ENCODE data around the gene FRMD4A.

FRMD4A gene

DNA sequence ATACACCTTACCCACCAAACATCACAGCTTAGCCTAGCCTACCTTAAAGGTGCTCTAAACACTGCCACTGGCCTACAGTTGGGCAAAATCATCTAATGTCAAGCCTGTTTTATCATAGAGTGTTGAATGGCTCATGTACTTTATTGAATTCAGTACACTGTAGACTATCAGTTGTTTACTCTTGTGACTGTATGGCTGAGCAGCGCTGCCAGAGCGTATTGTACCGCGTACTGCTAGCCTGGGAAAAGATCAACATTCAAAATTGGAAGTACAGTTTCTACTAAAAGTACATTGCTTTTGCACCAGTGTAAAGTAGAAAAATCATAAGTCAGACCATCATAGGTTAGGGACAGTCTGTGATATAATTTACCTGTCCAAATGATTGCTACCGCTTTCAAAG lies 517.2 kb downstream of the FRMD4A start:
- DNase-seq, result no peak
- Histone ChIP-seq H3K36me3 (ENCODE audit: insufficient read depth, low read length) (no peaks in the 10 kb centered on the region), H3K79me2 (ENCODE audit: insufficient read depth, low read length) (no peaks in the 10 kb centered on the region), H4K20me1 (ENCODE audit: insufficient read depth, low read length) (no peaks in the 10 kb centered on the region), H3K9me3 (ENCODE audit: insufficient read depth, low read length, severe bottlenecking) (no peaks in the 10 kb centered on the region), H3K4me1 (ENCODE audit: insufficient read depth, low read length) (no peaks in the 10 kb centered on the region), H3K27me3 (ENCODE audit: insufficient read depth, low read length, poor library complexity) (peaks cover 6% of the 10 kb centered on the region), H3K4me2 (ENCODE audit: insufficient read depth, low read length) (no peak overlapping the region), H3K4me3 (ENCODE audit: low read depth in 1 of 2, low read length in 2 of 2) (no peak overlapping the region), H3K9ac (ENCODE audit: low read depth, low read length) (no peak overlapping the region), H2AFZ (ENCODE audit: low read depth, low read length) (no peak overlapping the region), H3K27ac (ENCODE audit: low read length) (no peak overlapping the region)
- no peak for ATAC-seq (ENCODE audit: insufficient read depth, low read depth)
- TF ChIP-seq, protein P1, sequence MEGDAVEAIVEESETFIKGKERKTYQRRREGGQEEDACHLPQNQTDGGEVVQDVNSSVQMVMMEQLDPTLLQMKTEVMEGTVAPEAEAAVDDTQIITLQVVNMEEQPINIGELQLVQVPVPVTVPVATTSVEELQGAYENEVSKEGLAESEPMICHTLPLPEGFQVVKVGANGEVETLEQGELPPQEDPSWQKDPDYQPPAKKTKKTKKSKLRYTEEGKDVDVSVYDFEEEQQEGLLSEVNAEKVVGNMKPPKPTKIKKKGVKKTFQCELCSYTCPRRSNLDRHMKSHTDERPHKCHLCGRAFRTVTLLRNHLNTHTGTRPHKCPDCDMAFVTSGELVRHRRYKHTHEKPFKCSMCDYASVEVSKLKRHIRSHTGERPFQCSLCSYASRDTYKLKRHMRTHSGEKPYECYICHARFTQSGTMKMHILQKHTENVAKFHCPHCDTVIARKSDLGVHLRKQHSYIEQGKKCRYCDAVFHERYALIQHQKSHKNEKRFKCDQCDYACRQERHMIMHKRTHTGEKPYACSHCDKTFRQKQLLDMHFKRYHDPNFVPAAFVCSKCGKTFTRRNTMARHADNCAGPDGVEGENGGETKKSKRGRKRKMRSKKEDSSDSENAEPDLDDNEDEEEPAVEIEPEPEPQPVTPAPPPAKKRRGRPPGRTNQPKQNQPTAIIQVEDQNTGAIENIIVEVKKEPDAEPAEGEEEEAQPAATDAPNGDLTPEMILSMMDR (IDR thresholded peaks at IDR 0.05; ENCODE audit: borderline replicate concordance, extremely low read depth, low read length, poor library complexity, severe bottlenecking), result no peak
- no peak for TF ChIP-seq EZH2 (IDR thresholded peaks at IDR 0.05; ENCODE audit: borderline replicate concordance, low read depth, low read length, severe bottlenecking)

DNA sequence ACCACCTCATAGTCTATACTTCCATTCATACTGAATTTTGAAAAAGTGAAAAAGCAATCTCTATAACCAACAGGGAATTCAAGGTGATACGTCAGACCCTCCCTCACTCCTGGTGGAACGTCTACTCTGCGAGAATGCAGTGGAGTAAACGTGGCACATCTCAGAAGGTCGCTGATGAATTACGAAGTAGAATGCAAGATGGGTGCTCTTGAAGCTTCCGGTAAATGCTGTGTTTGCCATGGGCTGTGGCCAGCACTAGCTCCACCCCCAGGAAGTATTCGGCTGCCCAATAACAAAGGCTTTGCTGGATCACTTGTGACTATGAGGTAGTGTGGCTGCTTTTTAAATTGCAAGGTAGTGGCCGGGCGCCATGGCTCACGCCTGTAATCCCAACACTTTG lies 517.9 kb downstream of the FRMD4A start:
- ATAC-seq (ENCODE audit: insufficient read depth, low read depth), result no peak
- Histone ChIP-seq H2AFZ (ENCODE audit: low read depth, low read length) (no peak overlapping the region), H3K4me3 (ENCODE audit: low read depth in 1 of 2, low read length in 2 of 2) (no peak overlapping the region), H3K79me2 (ENCODE audit: insufficient read depth, low read length) (no peaks in the 10 kb centered on the region), H3K9me3 (ENCODE audit: insufficient read depth, low read length, severe bottlenecking) (no peaks in the 10 kb centered on the region), H3K4me1 (ENCODE audit: insufficient read depth, low read length) (no peaks in the 10 kb centered on the region), H3K27me3 (ENCODE audit: insufficient read depth, low read length, poor library complexity) (peaks cover 8% of the 10 kb centered on the region), H4K20me1 (ENCODE audit: insufficient read depth, low read length) (no peaks in the 10 kb centered on the region), H3K9ac (ENCODE audit: low read depth, low read length) (no peak overlapping the region), H3K27ac (ENCODE audit: low read length) (no peak overlapping the region), H3K4me2 (ENCODE audit: insufficient read depth, low read length) (no peak overlapping the region), H3K36me3 (ENCODE audit: insufficient read depth, low read length) (no peaks in the 10 kb centered on the region)
- DNase-seq, result no peak
- no peak for TF ChIP-seq EZH2 (IDR thresholded peaks at IDR 0.05; ENCODE audit: borderline replicate concordance, low read depth, low read length, severe bottlenecking)
- TF ChIP-seq, protein P1 (IDR thresholded peaks at IDR 0.05; ENCODE audit: borderline replicate concordance, extremely low read depth, low read length, poor library complexity, severe bottlenecking), result no peak

DNA sequence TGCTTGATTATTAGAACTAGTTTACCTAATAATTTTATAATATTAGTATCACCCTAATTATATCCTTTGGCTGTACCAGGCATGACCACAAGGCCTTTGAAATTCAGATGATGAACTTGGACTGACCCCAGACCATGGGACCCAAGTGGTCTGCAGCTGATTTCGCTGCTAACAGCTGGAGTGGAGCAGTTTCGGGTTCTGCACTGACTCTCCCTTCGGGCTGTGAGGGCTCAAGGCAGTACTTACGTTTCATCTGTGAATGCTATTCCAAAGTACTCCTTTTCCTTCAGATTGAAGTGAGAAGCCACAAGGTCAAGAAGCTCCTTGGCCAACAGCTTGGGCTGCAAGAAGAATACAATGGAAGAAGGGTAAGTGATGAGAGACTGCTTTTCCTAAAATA lies 520.2 kb downstream of the FRMD4A start:
- no peaks in the 10 kb centered on the region for H3K4me1 ChIP-seq (ENCODE audit: insufficient read depth, low read length)
- peaks cover 6% of the 10 kb centered on the region for H3K27me3 ChIP-seq (ENCODE audit: insufficient read depth, low read length, poor library complexity)
- DNase-seq (no peak), ATAC-seq (ENCODE audit: insufficient read depth, low read depth) (no peak)
- no peaks in the 10 kb centered on the region for H3K36me3 ChIP-seq (ENCODE audit: insufficient read depth, low read length)
- H4K20me1 ChIP-seq (ENCODE audit: insufficient read depth, low read length), result no peaks in the 10 kb centered on the region
- no peaks in the 10 kb centered on the region for H3K9me3 ChIP-seq (ENCODE audit: insufficient read depth, low read length, severe bottlenecking)
- no peak overlapping the region for H3K27ac ChIP-seq (ENCODE audit: low read length)
- no peak overlapping the region for H2AFZ ChIP-seq (ENCODE audit: low read depth, low read length)
- no peak overlapping the region for H3K4me3 ChIP-seq (ENCODE audit: low read depth in 1 of 2, low read length in 2 of 2)
- no peaks in the 10 kb centered on the region for H3K79me2 ChIP-seq (ENCODE audit: insufficient read depth, low read length)
- H3K4me2 ChIP-seq (ENCODE audit: insufficient read depth, low read length), result no peak overlapping the region
- H3K9ac ChIP-seq (ENCODE audit: low read depth, low read length), result no peak overlapping the region
- no peak for TF ChIP-seq EZH2 (IDR thresholded peaks at IDR 0.05; ENCODE audit: borderline replicate concordance, low read depth, low read length, severe bottlenecking)
- TF ChIP-seq, protein P1 (IDR thresholded peaks at IDR 0.05; ENCODE audit: borderline replicate concordance, extremely low read depth, low read length, poor library complexity, severe bottlenecking), result no peak

DNA sequence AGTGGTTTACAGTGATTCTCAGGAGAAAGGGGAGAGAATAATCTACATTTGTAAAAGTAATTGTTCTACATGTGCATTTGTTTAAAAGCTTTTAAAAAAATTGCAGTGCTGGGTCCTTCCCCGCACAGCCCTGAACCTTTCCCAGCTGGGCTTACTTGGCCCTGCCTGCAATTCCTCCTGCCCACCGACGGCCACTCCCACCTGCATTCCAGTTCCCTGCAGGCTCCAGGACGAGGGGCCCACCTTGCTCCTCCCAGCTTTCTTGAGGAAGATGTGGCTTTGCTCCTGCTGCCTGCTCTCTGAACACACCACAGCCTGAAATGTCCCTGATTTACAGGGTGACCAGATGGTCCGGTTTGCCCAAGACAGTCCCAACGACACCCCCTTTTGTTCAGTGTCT lies 521.3 kb downstream of the FRMD4A start:
- H3K79me2 ChIP-seq (ENCODE audit: insufficient read depth, low read length), result no peaks in the 10 kb centered on the region
- H3K4me2 ChIP-seq (ENCODE audit: insufficient read depth, low read length), result no peak overlapping the region
- no peak for ATAC-seq (ENCODE audit: insufficient read depth, low read depth)
- H3K9ac ChIP-seq (ENCODE audit: low read depth, low read length), result no peak overlapping the region
- no peak overlapping the region for H3K4me3 ChIP-seq (ENCODE audit: low read depth in 1 of 2, low read length in 2 of 2)
- no peaks in the 10 kb centered on the region for H3K36me3 ChIP-seq (ENCODE audit: insufficient read depth, low read length)
- no peak overlapping the region for H3K27ac ChIP-seq (ENCODE audit: low read length)
- no peaks in the 10 kb centered on the region for H4K20me1 ChIP-seq (ENCODE audit: insufficient read depth, low read length)
- H2AFZ ChIP-seq (ENCODE audit: low read depth, low read length), result no peak overlapping the region
- no peaks in the 10 kb centered on the region for H3K4me1 ChIP-seq (ENCODE audit: insufficient read depth, low read length)
- H3K27me3 ChIP-seq (ENCODE audit: insufficient read depth, low read length, poor library complexity), result peaks cover 6% of the 10 kb centered on the region
- no peaks in the 10 kb centered on the region for H3K9me3 ChIP-seq (ENCODE audit: insufficient read depth, low read length, severe bottlenecking)
- DNase-seq, result no peak
- no peak for TF ChIP-seq EZH2 (IDR thresholded peaks at IDR 0.05; ENCODE audit: borderline replicate concordance, low read depth, low read length, severe bottlenecking)
- TF ChIP-seq, protein P1 (IDR thresholded peaks at IDR 0.05; ENCODE audit: borderline replicate concordance, extremely low read depth, low read length, poor library complexity, severe bottlenecking), result no peak
